IMR-90 (cell line): ENCODE data around the gene BOD1. TPM values are rescaled to one million over a fixed set of nuclear protein-coding genes. Genes with fewer than 3 reads are reported as not detected.

Experiments
- ATAC-seq: fragments of 200-7000 bp; cut with Tn5 transposase; 2 replicates; pipeline ENCODE4 v1.9.1; 2020; ENCODE audit warnings: low read depth, mild to moderate bottlenecking, moderate library complexity
- BruUV-seq: library from RNA; stranded (reverse); fragments of 400-500 nt; replicated peaks from 2 replicates; lab custom pipeline; 2021; lab: Mats Ljungman, UMichigan
- CTCF ChIA-PET: fragments of 300-600 bp; formaldehyde crosslinking; extraction: SDS; loops from one replicate; lab custom pipeline; 2021; ENCODE audit warnings: antibody characterized with exemption; lab: Yijun Ruan, JAX
- POLR2A ChIA-PET: fragments of 300-600 bp; sonication (Branson Sonifier 250); formaldehyde crosslinking; loops from one replicate; lab custom pipeline; 2022; ENCODE audit warnings: antibody characterized with exemption; ENCODE audit not compliant: unreplicated experiment; lab: Charles Lee
- DNase-seq: peaks from one replicate; pipeline ENCODE4 v3.0.0; 2013
- H2AFZ ChIP-seq: replicated peaks from 2 replicates; pipeline ENCODE3; 2013; ENCODE audit warnings: low read length, mild to moderate bottlenecking; ENCODE audit not compliant: poor library complexity
- H2AK5ac ChIP-seq: 2 replicates; pipeline ENCODE4 v1.6.1; 2013; ENCODE audit warnings: low read depth, low read length, inconsistent platforms
- H2AK9ac ChIP-seq: replicated peaks from 2 replicates; pipeline ENCODE3; 2013; ENCODE audit warnings: mild to moderate bottlenecking, low read depth, low read length, moderate library complexity; ENCODE audit not compliant: poor library complexity
- H2BK120ac ChIP-seq: 2 replicates; pipeline ENCODE4 v1.6.1; 2013; ENCODE audit warnings: low read depth, low read length, inconsistent platforms
- H2BK15ac ChIP-seq: 3 replicates; pipeline ENCODE4 v1.6.1; 2013; ENCODE audit warnings: low read depth, low read length, inconsistent platforms
- H2BK20ac ChIP-seq: 2 replicates; pipeline ENCODE4 v1.6.1; 2013; ENCODE audit warnings: low read depth, mild to moderate bottlenecking, inconsistent platforms, low read length, moderate library complexity
- H2BK5ac ChIP-seq: 2 replicates; pipeline ENCODE4 v1.6.1; 2013; ENCODE audit warnings: mild to moderate bottlenecking, low read depth, low read length, inconsistent platforms; ENCODE audit not compliant: poor library complexity, severe bottlenecking
- H3K14ac ChIP-seq: replicated peaks from 2 replicates; pipeline ENCODE4 v1.6.1; 2013; ENCODE audit warnings: low read depth, low read length, inconsistent platforms
- H3K18ac ChIP-seq: 2 replicates; pipeline ENCODE4 v1.6.1; 2013; ENCODE audit warnings: low read depth, low read length, control low read depth
- H3K23ac ChIP-seq: 2 replicates; pipeline ENCODE4 v1.6.1; 2013; ENCODE audit warnings: low read depth, low read length, inconsistent platforms
- H3K27ac ChIP-seq: 2 replicates; pipeline ENCODE4 v1.5.1; 2013; ENCODE audit warnings: mild to moderate bottlenecking, control low read depth, low read length; ENCODE audit not compliant: insufficient read depth
- H3K27me3 ChIP-seq: 2 replicates; pipeline ENCODE4 v1.6.1; 2013; ENCODE audit warnings: low read length; ENCODE audit not compliant: control insufficient read depth, insufficient read depth
- H3K36me3 ChIP-seq: 2 replicates; pipeline ENCODE4 v1.6.1; 2013; ENCODE audit warnings: low read length, mixed read lengths; ENCODE audit not compliant: control insufficient read depth, insufficient read depth
- H3K4ac ChIP-seq: 2 replicates; pipeline ENCODE4 v1.6.1; 2013; ENCODE audit warnings: low read depth, low read length, inconsistent platforms
- H3K4me1 ChIP-seq: 2 replicates; pipeline ENCODE4 v1.6.1; 2013; ENCODE audit warnings: low read length, mixed read lengths; ENCODE audit not compliant: control insufficient read depth, insufficient read depth
- H3K4me2 ChIP-seq: 2 replicates; pipeline ENCODE4 v1.6.1; 2013; ENCODE audit warnings: low read depth, mild to moderate bottlenecking, control low read depth, low read length, moderate library complexity
- H3K4me3 ChIP-seq: 2 replicates; pipeline ENCODE4 v1.5.1; 2013; ENCODE audit warnings: low read depth, mild to moderate bottlenecking, control low read depth, low read length, moderate library complexity; ENCODE audit not compliant: insufficient read depth
- H3K56ac ChIP-seq: 2 replicates; pipeline ENCODE4 v1.6.1; 2013; ENCODE audit warnings: low read length, inconsistent platforms; ENCODE audit not compliant: insufficient read depth; ENCODE audit errors: extremely low read depth
- H3K79me1 ChIP-seq, 2 experiments: 2 replicates each; pipeline ENCODE4 v1.6.1; 2013; ENCODE audit warnings: low read length in 2 of 2, inconsistent platforms in 1 of 2, low read depth in 1 of 2
- H3K9ac ChIP-seq: 2 replicates; pipeline ENCODE4 v1.6.1; 2013; ENCODE audit warnings: low read depth, low read length, control low read depth
- H3K9me1 ChIP-seq: 2 replicates; pipeline ENCODE4 v1.6.1; 2013; ENCODE audit warnings: low read length, inconsistent platforms; ENCODE audit not compliant: insufficient read depth
- H3K9me3 ChIP-seq: 2 replicates; pipeline ENCODE4 v1.6.1; 2013; ENCODE audit warnings: low read length; ENCODE audit not compliant: control insufficient read depth, insufficient read depth
- H4K20me1 ChIP-seq: 2 replicates; pipeline ENCODE4 v1.6.1; 2013; ENCODE audit warnings: low read length, inconsistent platforms; ENCODE audit not compliant: insufficient read depth
- H4K5ac ChIP-seq: 2 replicates; pipeline ENCODE4 v1.6.1; 2013; ENCODE audit warnings: mild to moderate bottlenecking, low read depth, low read length, control low read depth
- H4K8ac ChIP-seq, 2 experiments: 2 replicates each; pipeline ENCODE4 v1.6.1; 2013; ENCODE audit warnings: low read depth in 2 of 2, low read length in 2 of 2, control low read depth in 1 of 2, inconsistent platforms in 1 of 2
- H4K91ac ChIP-seq: 2 replicates; pipeline ENCODE4 v1.6.1; 2013; ENCODE audit warnings: low read depth, low read length, inconsistent platforms; ENCODE audit not compliant: insufficient read depth
- BHLHE40 ChIP-seq: fragments of 150-350 bp; IDR thresholded peaks from 2 replicates; pipeline ENCODE4 v1.6.1; 2016; ENCODE audit warnings: mild to moderate bottlenecking, low read depth, low read length
- CEBPB ChIP-seq: IDR thresholded peaks from 2 replicates; pipeline ENCODE4 v1.6.1; 2012; ENCODE audit warnings: low read depth, low read length, improper control_type of control experiment
- CTCF ChIP-seq: conservative IDR thresholded peaks from 2 replicates; pipeline ENCODE4 v1.5.1; 2012; ENCODE audit warnings: mild to moderate bottlenecking, low read depth, low read length, improper control_type of control experiment
- FOS ChIP-seq: fragments of 150-350 bp; IDR thresholded peaks from 2 replicates; pipeline ENCODE4 v1.6.1; 2016; ENCODE audit warnings: low read depth, low read length
- MXI1 ChIP-seq: IDR thresholded peaks from 2 replicates; pipeline ENCODE4 v1.6.1; 2012; ENCODE audit warnings: low read depth, mild to moderate bottlenecking, low read length, moderate library complexity, borderline replicate concordance
- RAD21 ChIP-seq: IDR thresholded peaks from 2 replicates; pipeline ENCODE4 v1.6.1; 2012; ENCODE audit warnings: low read length, improper control_type of control experiment
- RCOR1 ChIP-seq: IDR thresholded peaks from 2 replicates; pipeline ENCODE4 v1.6.1; 2012; ENCODE audit warnings: mild to moderate bottlenecking, low read length, improper control_type of control experiment; ENCODE audit not compliant: insufficient replicate concordance
- RFX5 ChIP-seq: IDR thresholded peaks from 2 replicates; pipeline ENCODE4 v1.8.0; 2012; ENCODE audit warnings: low read depth, mild to moderate bottlenecking, low read length, moderate library complexity
- WGBS, 2 experiments: methylation state at CpG; one replicate each; pipeline versions ENCODE4 v1.1.5 to v1.1.7; 2013; ENCODE audit warnings: missing lambda C conversion rate in 2 of 2; ENCODE audit not compliant: insufficient read length in 1 of 2; ENCODE audit errors: extremely low coverage in 2 of 2; 5-methylcytosine and 5-hydroxymethylcytosine counted together
- dilution Hi-C: fragments of 300-500 bp; cut with HindIII; formaldehyde crosslinking; loops from one replicate; pipeline ENCODE4 v1.14.3; 2018; ENCODE audit warnings: low sequenced_read_pairs; ENCODE audit not compliant: unreplicated experiment
- in situ Hi-C: fragments of 300-500 bp; cut with MboI; formaldehyde crosslinking; loops from 3 replicates; pipeline ENCODE4 v1.14.3; 2019; ENCODE audit warnings: low sequenced_read_pairs, inconsistent platforms, mixed read lengths
- intact Hi-C: fragments of 100-400 bp; cut with micrococcal nuclease; formaldehyde crosslinking; loops from 2 replicates; pipeline ENCODE4 v1.10.0; 2022
- polyA plus RNA-seq, 3 experiments: library from polyadenylated mRNA; depleted of rRNA; stranded (reverse); fragments of >200 nt; gene quantifications; 2 replicates each; pipeline ENCODE4 v1.2.3, GENCODE V29; 2012; ENCODE audit warnings: low replicate concordance in 1 of 3
- total RNA-seq: library from RNA; depleted of rRNA; stranded (reverse); fragments of >200 nt; gene quantifications from 2 replicates; pipeline ENCODE4 v1.2.3, GENCODE V29; 2012

BOD1 gene
- total and polyA plus RNA-seq, 2 of the 4 experiments (the other 2 are of a cell fraction) = 57.9 to 71.7 TPM

- BruUV-seq = no TSS peak
- Histone ChIP-seq H2BK15ac (no peak overlapping the region), H3K4me1 (peaks cover 11% of the 10 kb centered on the region), H3K27ac (no peak overlapping the region), H4K20me1 (peaks cover 46% of the 10 kb centered on the region), H3K36me3 (peaks cover 35% of the 10 kb centered on the region), H3K79me1 (peaks cover 54 to 87% of the 10 kb centered on the region in 2 experiments), H2BK5ac (no peak overlapping the region), H3K14ac (no peak overlapping the region), H2AFZ (no peak overlapping the region), H3K4me2 (no peak overlapping the region), H2AK5ac (no peak overlapping the region), H3K56ac (no peak overlapping the region), H3K9me1 (peaks cover 24% of the 10 kb centered on the region), H4K91ac (no peak overlapping the region), H4K8ac (no peak overlapping the region), H2BK20ac (no peak overlapping the region), H2AK9ac (no peak overlapping the region), H3K18ac (no peak overlapping the region), H3K4ac (no peak overlapping the region), H2BK120ac (no peak overlapping the region), H3K23ac (no peak overlapping the region), H4K5ac (no peak overlapping the region), H3K4me3 (no peak overlapping the region), H3K9me3 (no peaks in the 10 kb centered on the region), H3K27me3 (no peaks in the 10 kb centered on the region), H3K9ac (no peak overlapping the region)
- POLR2A ChIA-PET = no interaction called here
- DNase-seq (no peak), ATAC-seq (no peak)
- no CpG with 5 or more reads among the region's 4 CpGs for WGBS, 2 experiments
- TF ChIP-seq MXI1 (no peak), BHLHE40 (no peak), CTCF (no peak), RCOR1 (no peak), CEBPB (no peak), RAD21 (no peak), FOS (no peak), RFX5 (no peak)
- CTCF ChIA-PET = no interaction called here
- dilution Hi-C loops = no loop called here
- intact Hi-C loops = loop anchor here (10.0 kb wide), 2 partner anchors 447 to 907 kb away; no protein-coding TSS in a partner anchor
- in situ Hi-C loops = no loop called here
Observed at GRCh38 chr5:173611706-173612105, 4.7 kb downstream of the BOD1 start.
